ENCODE data around the gene MAML2. TPM values are rescaled to one million over a fixed set of nuclear protein-coding genes. Genes with fewer than 3 reads are reported as not detected.

MAML2 gene
- total and polyA plus RNA-seq, 9 of the 15 experiments (the other 6 are each of a cell fraction or from before 2014, with no cell fraction given) = 0.79 to 6.8 (median 4.8) TPM

- TF ChIP-seq HIVEP1 (CRISPR knock-in tag; IDR thresholded peaks at IDR 0.05) = no peak
- TF ChIP-seq FOXA1 (IDR thresholded peaks at IDR 0.05; ENCODE audit: borderline replicate concordance) = no peak
- TF ChIP-seq GMEB1 (CRISPR knock-in tag; IDR thresholded peaks at IDR 0.05) = no peak
- peak; percentile 10; the same call in 1 of the 2 replicates for TF ChIP-seq PKNOX1 (IDR thresholded peaks at IDR 0.05)
- TF ChIP-seq CBFA2T2 (conservative IDR thresholded peaks at IDR 0.05) = 0 out of 2 replicates have a peak, but pooled peaks have one; percentile 10
- TF ChIP-seq ZNF551 (CRISPR knock-in tag; IDR thresholded peaks at IDR 0.05) = no peak
- TF ChIP-seq TBL1XR1 (IDR thresholded peaks at IDR 0.05; ENCODE audit: low read length in 2 of 2) = no peak
- no peak for TF ChIP-seq ELF4 (CRISPR knock-in tag; IDR thresholded peaks at IDR 0.05)
Observed at GRCh38 chr11:96275801-96276594, 67.0 kb downstream of the MAML2 start (continued).

GRCh38 chr11:96273507-96273906 lies 69.5 kb downstream of the MAML2 start:
- intact Hi-C loops (cut with micrococcal nuclease) = no loop called here
- FAIRE-seq (no peak), ATAC-seq (no peak), DNase-seq (ENCODE audit: extremely low read depth in 1 of 4, low spot score in 3 of 4) (no peak)
- peaks cover 0 to 20% of the 10 kb centered on the region in 2 experiments; a peak in 4 of 5 replicates for H3K4me1 ChIP-seq (replicated peaks in 1 of 2; ENCODE audit: control insufficient read depth in 2 of 2, insufficient read depth in 2 of 2, low read length in 2 of 2)
- POLR2A ChIA-PET = no interaction called here
- WGBS (ENCODE audit: insufficient coverage, low coverage, missing lambda C conversion rate) = 85% methylated on average over 1 of the region's 1 CpG
- no peak overlapping the region for H3K27ac ChIP-seq (ENCODE audit: extremely low read depth, low read depth, low read length)
- no peak overlapping the region for H3K4me2 ChIP-seq (ENCODE audit: insufficient read depth, low read length)
- H4K20me1 ChIP-seq (replicated peaks; ENCODE audit: control insufficient read depth, insufficient read depth, low read length) = no peaks in the 10 kb centered on the region
- H3K27me3 ChIP-seq (ENCODE audit: control insufficient read depth in 2 of 2, insufficient read depth in 2 of 2, low read length in 2 of 2) = no peaks in the 10 kb centered on the region
- CTCF ChIA-PET (ENCODE audit: low intra/inter-chr PET ratio) = no interaction called here
- TF ChIP-seq KDM1A (IDR thresholded peaks at IDR 0.05) (peak; percentile 56 to 61; a peak in 3 of 4 replicates), RBM25 (IDR thresholded peaks at IDR 0.05; ENCODE audit: low read depth, low read length, severe bottlenecking) (peak; percentile 96), USF2 (CRISPR knock-in tag; IDR thresholded peaks at IDR 0.05) (no peak), BCOR (IDR thresholded peaks at IDR 0.05) (peak; percentile 85; the same call in 1 of the 2 replicates), HLTF (IDR thresholded peaks at IDR 0.05) (no peak), E2F3 (CRISPR knock-in tag; IDR thresholded peaks at IDR 0.05) (no peak), ADNP (tag; IDR thresholded peaks at IDR 0.05) (peak; percentile 86)
- H3K79me2 ChIP-seq (ENCODE audit: control insufficient read depth, insufficient read depth, low read length) = no peaks in the 10 kb centered on the region
- no peaks in the 10 kb centered on the region for H3K9me3 ChIP-seq (replicated peaks; ENCODE audit: control insufficient read depth, insufficient read depth, low read depth, low read length)
- H2AFZ ChIP-seq (ENCODE audit: low read depth, low read length) = no peak overlapping the region
- in situ Hi-C loops (cut with MboI) = no loop called here
- BruUV-seq (replicated peaks) = no TSS peak
- no peaks in the 10 kb centered on the region; the same call in 2 of the 3 replicates for H3K36me3 ChIP-seq (ENCODE audit: control insufficient read depth, insufficient read depth, low read length)
- H3K9ac ChIP-seq (ENCODE audit: insufficient read depth in 1 of 2, low read depth in 2 of 2, low read length in 2 of 2) = no peak overlapping the region
- H3K9me1 ChIP-seq (ENCODE audit: control insufficient read depth, insufficient read depth, low read length) = no peaks in the 10 kb centered on the region
- H3K4me3 ChIP-seq = no peak overlapping the region

All from K562 (cell line).